Smooth muscle cell (in vitro differentiated cells): ENCODE measurements around the gene C5orf58. TPM values are rescaled to one million over a fixed set of nuclear protein-coding genes. Genes with fewer than 3 reads are reported as not detected.

Experiments used
- DNase-seq: peaks from one replicate; lab custom pipeline; 2025; ENCODE audit not compliant: unreplicated experiment; lab: John Stamatoyannopoulos, UW
- H2AFZ ChIP-seq: fragments of 200-600 bp; sonication (generic); 2 replicates; pipeline ENCODE4 v1.6.0; 2016; ENCODE audit warnings: antibody characterized with exemption, low read depth, mild to moderate bottlenecking
- H3F3A ChIP-seq: fragments of 200-600 bp; sonication (generic); 2 replicates; pipeline ENCODE4 v1.6.0; 2017; ENCODE audit warnings: antibody characterized with exemption, low read depth
- H3K27ac ChIP-seq: fragments of 200-600 bp; sonication (generic); 2 replicates; pipeline ENCODE4 v1.5.1; 2016; ENCODE audit warnings: low read depth, mild to moderate bottlenecking
- H3K27me3 ChIP-seq: fragments of 200-600 bp; sonication (generic); 2 replicates; pipeline ENCODE4 v1.6.1; 2016; ENCODE audit warnings: low read depth, mild to moderate bottlenecking
- H3K36me3 ChIP-seq: fragments of 200-600 bp; sonication (generic); 2 replicates; pipeline ENCODE4 v1.5.1; 2016; ENCODE audit warnings: low read depth
- H3K4me1 ChIP-seq: fragments of 200-600 bp; sonication (generic); 2 replicates; pipeline ENCODE4 v1.5.1; 2016; ENCODE audit warnings: low read depth
- H3K4me2 ChIP-seq: fragments of 200-600 bp; sonication (generic); 2 replicates; pipeline ENCODE4 v1.6.0; 2016; ENCODE audit warnings: mild to moderate bottlenecking
- H3K4me3 ChIP-seq: fragments of 200-600 bp; sonication (generic); 2 replicates; pipeline ENCODE4 v1.5.1; 2016; ENCODE audit warnings: mild to moderate bottlenecking
- H3K79me2 ChIP-seq: fragments of 200-600 bp; sonication (generic); 2 replicates; pipeline ENCODE4 v1.6.0; 2016; ENCODE audit warnings: low read depth, mild to moderate bottlenecking
- H3K9ac ChIP-seq: fragments of 200-600 bp; sonication (generic); 2 replicates; pipeline ENCODE4 v1.6.0; 2016; ENCODE audit warnings: low read depth
- H3K9me3 ChIP-seq: fragments of 200-600 bp; sonication (generic); replicated peaks from 2 replicates; pipeline ENCODE4 v1.5.1; 2016; ENCODE audit warnings: low read depth
- H4K20me1 ChIP-seq: fragments of 200-600 bp; sonication (generic); 2 replicates; pipeline ENCODE4 v1.6.0; 2016; ENCODE audit warnings: low read depth
- WGBS: methylation state at CpG from one replicate; pipeline ENCODE4 v1.1.7; 2016; ENCODE audit warnings: low lambda C conversion rate; 5-methylcytosine and 5-hydroxymethylcytosine counted together
- polyA plus RNA-seq: library from polyadenylated mRNA; unstranded; fragments of >200 nt; fragmentation: Nextera tagmentation; extraction: Ambion mirVana; gene quantifications from 2 replicates; pipeline ENCODE4 v1.2.1, GENCODE V29; 2016
- total RNA-seq: library from RNA; depleted of rRNA; stranded (reverse); fragments of >200 nt; gene quantifications from 2 replicates; pipeline ENCODE4 v1.2.3, GENCODE V29; 2014
- TF ChIP-seq, protein P1 (sequence below): fragments of 200-600 bp; sonication (generic); IDR thresholded peaks from 2 replicates; pipeline ENCODE4 v1.5.1; 2017; ENCODE audit warnings: borderline replicate concordance, mild to moderate bottlenecking, antibody characterized with exemption; ENCODE audit not compliant: insufficient read depth, poor library complexity, severe bottlenecking

Gene C5orf58
- total and polyA plus RNA-seq, 2 experiments from 2014 or later, result not detected

DNA sequence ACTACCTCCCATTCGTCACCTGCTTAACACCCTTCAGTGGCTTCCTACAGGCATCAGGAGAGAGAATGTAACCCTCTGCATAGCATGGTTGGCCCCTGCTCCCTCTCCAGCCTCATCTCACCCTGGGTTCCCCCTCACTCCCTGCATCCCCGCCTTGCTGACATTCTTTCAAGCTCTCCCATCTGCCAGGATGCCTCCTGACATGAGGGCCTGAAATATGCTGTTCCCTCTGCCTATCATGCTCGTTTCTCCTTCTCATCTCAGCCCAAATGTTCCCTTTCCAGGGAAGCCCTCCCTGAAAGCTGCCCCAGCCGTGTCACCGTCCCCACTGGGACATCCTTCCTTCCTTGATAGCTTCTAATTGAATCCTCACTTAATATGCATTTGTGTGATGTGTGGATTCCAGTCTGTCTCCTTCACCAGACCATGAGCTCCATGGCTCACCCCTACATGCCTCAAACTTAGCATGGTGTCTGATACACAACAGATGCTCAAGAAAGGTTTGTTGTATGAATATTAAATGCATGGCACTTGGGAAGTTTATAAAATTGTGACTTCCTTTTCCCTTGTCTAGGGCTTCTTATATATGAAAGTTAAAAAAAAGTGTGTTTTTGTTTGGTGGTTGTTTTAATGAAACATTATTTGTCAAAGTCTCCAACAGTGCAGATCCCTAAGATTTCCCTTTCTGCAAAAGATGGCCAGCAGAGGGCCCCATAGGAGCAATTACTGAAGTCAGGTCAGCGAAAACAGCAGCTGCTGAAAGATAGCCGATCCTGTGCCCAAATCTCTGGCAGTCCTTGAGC is 7.3 kb upstream of the C5orf58 start:
- Histone ChIP-seq H2AFZ (no peak overlapping the region), H3F3A (no peaks in the 10 kb centered on the region), H3K36me3 (no peaks in the 10 kb centered on the region), H3K4me2 (no peak overlapping the region), H3K4me1 (peaks cover 24% of the 10 kb centered on the region), H3K9ac (no peak overlapping the region), H3K27ac (no peak overlapping the region), H3K79me2 (no peaks in the 10 kb centered on the region), H4K20me1 (no peaks in the 10 kb centered on the region), H3K27me3 (no peaks in the 10 kb centered on the region), H3K4me3 (no peak overlapping the region), H3K9me3 (no peaks in the 10 kb centered on the region)
- 63% methylated on average over 7 of the region's 7 CpGs for WGBS
- no peak for DNase-seq
- TF ChIP-seq, protein P1, sequence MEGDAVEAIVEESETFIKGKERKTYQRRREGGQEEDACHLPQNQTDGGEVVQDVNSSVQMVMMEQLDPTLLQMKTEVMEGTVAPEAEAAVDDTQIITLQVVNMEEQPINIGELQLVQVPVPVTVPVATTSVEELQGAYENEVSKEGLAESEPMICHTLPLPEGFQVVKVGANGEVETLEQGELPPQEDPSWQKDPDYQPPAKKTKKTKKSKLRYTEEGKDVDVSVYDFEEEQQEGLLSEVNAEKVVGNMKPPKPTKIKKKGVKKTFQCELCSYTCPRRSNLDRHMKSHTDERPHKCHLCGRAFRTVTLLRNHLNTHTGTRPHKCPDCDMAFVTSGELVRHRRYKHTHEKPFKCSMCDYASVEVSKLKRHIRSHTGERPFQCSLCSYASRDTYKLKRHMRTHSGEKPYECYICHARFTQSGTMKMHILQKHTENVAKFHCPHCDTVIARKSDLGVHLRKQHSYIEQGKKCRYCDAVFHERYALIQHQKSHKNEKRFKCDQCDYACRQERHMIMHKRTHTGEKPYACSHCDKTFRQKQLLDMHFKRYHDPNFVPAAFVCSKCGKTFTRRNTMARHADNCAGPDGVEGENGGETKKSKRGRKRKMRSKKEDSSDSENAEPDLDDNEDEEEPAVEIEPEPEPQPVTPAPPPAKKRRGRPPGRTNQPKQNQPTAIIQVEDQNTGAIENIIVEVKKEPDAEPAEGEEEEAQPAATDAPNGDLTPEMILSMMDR, result peak; percentile 82

- Histone ChIP-seq H3K9me3 (no peaks in the 10 kb centered on the region), H4K20me1 (no peaks in the 10 kb centered on the region), H3K27me3 (no peaks in the 10 kb centered on the region), H2AFZ (no peak overlapping the region), H3K4me3 (no peak overlapping the region), H3F3A (no peaks in the 10 kb centered on the region), H3K4me2 (no peak overlapping the region), H3K4me1 (peaks cover 21% of the 10 kb centered on the region), H3K9ac (no peak overlapping the region), H3K79me2 (no peaks in the 10 kb centered on the region), H3K36me3 (no peaks in the 10 kb centered on the region), H3K27ac (no peak overlapping the region)
- DNase-seq, result no peak
- 64% methylated on average over 9 of the region's 9 CpGs for WGBS
- TF ChIP-seq, protein P1, result no peak
Measured at GRCh38 chr5:170226129-170226615, 6.6 kb upstream of the C5orf58 start.

DNA sequence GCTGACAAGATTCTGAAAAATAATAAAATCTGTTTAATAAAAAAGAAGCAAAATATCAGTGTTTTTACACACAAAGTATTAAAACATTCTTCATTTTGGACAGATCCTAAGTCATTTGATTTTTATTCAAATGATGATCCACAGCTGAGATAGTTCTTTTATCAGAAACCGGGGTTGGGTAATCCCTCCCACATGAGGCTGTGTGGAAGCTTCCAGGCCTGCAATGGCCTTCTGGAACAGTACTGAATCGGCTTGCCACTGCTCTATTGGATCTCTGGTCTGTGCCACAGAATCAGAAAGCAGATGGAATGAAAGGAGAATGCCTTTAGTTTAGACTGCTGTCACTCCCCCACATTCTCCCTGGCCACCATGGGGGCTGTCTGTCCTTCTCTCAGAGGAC is 6.1 kb upstream of the C5orf58 start:
- Histone ChIP-seq H3K9me3 (no peaks in the 10 kb centered on the region), H4K20me1 (no peaks in the 10 kb centered on the region), H3K27ac (no peak overlapping the region), H3F3A (no peaks in the 10 kb centered on the region), H3K4me1 (peaks cover 17% of the 10 kb centered on the region), H3K9ac (no peak overlapping the region), H3K27me3 (no peaks in the 10 kb centered on the region), H3K4me2 (no peak overlapping the region), H2AFZ (no peak overlapping the region), H3K36me3 (no peaks in the 10 kb centered on the region), H3K4me3 (no peak overlapping the region), H3K79me2 (no peaks in the 10 kb centered on the region)
- WGBS, result 21% methylated on average over 2 of the region's 2 CpGs
- DNase-seq, result no peak
- TF ChIP-seq, protein P1, result no peak
